OCI-M2 (cell line): Measurements from ENCODE around the gene RRBP1.
"Not testable (repeated sequence)": the region's sequence is repeated elsewhere in the genome, so short reads cannot be mapped to it uniquely, and the experiment has no call there.

ENCODE experiments used
- DNase-seq: peaks from one replicate; lab custom pipeline; 2025; ENCODE audit not compliant: unreplicated experiment; lab: John Stamatoyannopoulos, UW

RRBP1 gene

GRCh38 chr20:17664025-17664633, 17.9 kb downstream of the RRBP1 start:
- DNase-seq: no peak

DNA sequence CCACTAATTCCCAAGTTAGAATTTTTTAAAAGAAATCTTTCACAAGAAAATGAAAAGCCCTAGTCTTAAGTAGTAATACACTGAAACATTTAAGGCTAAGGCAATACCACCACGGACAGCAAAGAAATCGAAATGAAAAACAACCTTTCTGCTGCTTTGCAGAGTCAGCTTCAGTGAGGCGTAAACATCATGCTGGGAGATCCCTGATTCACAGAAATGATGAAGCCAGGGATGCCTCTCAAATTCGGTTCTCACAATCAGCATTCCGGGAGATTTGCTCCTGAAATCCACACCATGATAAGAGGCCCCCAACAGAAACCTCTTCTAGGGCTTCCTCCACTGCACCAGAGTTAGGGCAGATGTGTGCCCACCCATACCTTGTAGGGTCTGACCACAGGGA, 18.6 kb downstream of the RRBP1 start:
- no peak for DNase-seq

- DNase-seq: no peak
Observed at GRCh38 chr20:17663040-17663399, 19.0 kb downstream of the RRBP1 start.

DNA sequence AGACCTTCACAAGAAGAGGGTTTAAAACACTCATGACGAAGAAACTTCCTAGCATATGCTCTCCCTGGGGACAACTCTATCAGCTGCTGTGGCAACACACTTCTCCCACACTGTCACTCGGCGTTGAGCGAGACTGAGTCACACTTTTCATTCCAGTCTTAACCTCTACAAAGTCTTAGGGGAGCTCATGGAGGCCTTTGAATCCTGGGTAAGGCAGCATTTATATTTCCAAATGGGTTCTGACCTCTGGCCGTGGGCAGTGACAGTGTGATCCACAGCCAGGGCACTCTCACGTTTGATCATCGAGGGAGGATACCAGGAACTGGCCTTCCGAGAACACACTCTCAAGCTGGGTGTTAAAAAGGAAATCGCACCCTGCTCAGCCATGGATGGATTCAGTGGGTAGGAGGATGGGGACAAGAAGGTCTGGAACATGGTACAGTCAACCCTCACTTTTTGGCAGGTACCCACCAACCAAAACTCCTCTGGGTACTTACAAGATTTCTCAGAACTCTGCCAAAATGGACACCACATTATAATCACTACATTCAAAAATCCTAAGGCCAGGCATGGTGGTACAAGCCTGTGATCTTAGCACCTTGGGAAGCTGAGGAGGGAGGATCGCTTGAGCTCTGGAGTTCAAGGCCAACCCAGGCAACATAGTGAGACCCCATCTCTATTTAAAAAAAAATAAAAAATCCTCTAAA, 19.6 kb downstream of the RRBP1 start:
- no peak for DNase-seq

- no peak for DNase-seq
Observed at GRCh38 chr20:17661121-17661744, 20.8 kb downstream of the RRBP1 start.

GRCh38 chr20:17660667-17661066, 21.4 kb downstream of the RRBP1 start:
- DNase-seq: no peak

DNA sequence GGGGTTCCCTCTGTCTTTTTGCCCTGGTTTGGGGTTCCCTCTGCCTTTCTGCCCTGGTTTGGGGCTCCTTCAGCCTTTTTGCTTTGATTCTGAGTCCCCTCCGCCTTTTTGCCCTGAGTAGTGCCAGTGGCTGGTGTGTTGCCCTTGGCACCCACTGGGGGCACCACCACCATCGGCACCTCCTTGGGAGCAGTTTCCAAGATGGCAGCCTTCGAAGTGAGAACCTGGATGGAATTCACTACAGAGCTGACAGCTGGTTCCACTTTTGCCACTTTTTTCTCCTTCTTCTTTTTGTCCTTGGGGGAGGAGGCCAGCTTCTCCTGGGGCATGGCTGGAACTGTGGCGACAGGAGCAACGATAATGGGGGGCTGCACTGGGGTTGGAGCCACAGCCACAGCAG, 22.2 kb downstream of the RRBP1 start:
- no peak for DNase-seq

DNA sequence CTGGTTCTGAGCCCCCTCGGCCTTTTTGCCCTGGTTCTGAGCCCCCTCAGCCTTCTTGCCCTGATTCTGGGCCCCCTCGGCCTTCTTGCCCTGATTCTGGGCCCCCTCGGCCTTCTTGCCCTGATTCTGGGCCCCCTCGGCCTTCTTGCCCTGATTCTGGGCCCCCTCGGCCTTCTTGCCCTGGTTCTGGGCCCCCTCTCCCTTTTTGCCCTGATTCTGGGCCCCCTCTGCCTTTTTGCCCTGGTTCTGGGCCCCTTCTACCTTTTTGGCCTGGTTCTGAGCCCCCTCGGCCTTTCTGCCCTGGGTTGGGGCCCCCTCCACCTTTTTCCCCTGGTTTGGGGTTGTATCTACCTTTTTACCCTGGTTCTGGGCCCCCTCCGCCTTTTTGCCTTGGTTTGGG, 22.7 kb downstream of the RRBP1 start:
- not testable (repeated sequence) for DNase-seq

GRCh38 chr20:17658648-17658993, 23.4 kb downstream of the RRBP1 start:
- no peak for DNase-seq

- no peak for DNase-seq
Observed at GRCh38 chr20:17657898-17658647, 24.0 kb downstream of the RRBP1 start.

DNA sequence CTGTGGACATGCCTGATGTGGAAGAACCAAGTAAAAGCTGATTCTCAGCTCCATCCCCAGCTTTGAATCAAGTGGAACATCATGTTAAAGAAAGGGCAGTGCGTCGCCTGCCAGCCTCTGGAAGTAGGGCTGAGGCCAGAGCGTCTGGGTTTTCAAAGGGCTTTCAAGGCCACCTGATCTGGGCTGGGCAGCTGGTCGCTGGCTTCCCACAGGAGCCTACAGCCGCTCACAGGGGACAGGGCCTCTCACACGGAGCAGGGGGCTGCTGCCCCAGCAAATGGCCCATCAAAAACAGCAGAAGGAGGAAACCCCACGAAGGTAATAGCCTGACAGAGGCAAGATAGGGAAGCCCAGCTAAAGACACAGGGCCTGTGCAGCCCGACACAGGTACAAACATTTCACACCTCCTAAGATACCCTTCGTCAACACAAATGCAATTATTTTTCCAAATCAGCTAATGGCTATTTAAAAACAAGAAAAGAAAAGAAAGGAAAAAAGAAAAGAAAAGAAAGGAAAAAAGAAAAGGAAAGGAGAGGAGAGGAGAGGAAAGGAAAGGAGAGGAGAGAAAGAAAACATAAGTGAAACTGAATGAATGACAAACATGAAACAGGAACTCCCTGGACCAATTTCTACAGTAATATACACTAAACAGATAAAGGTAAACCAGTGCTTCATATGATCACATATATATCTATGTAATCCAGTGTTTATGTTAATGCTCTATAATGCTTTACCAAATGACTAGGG, 24.8 kb downstream of the RRBP1 start:
- DNase-seq: no peak

DNA sequence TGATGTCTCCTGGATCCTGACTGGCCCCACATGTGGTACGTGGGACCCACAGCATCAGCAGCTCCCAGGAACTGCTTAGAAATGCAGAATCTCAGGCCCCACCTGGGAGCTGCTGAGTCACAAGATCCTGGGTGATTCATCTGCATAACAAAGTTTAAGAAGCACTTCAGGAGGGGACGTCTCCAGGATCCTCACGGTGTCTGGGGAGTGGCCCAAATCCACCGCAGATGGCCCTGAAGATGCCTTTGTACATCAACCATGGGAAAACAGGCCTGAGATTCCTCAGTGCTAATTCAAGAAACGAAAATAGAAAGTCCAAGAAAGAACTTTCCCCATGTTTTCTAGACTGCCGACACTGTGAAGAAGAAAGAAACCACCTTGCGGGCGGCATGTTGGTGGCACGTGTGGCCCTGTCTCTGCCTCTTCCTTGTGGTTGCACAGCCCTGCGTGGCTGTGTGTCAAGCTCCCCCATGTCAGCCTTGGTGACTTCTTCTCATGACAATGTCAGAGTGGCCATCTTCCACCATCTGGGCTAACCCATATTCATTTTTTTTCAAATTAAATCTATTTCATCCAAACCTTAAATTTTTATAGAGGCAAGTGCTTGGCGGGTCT, 26.1 kb downstream of the RRBP1 start:
- no peak for DNase-seq

- DNase-seq: no peak
Observed at GRCh38 chr20:17655286-17655651, 26.8 kb downstream of the RRBP1 start.

DNA sequence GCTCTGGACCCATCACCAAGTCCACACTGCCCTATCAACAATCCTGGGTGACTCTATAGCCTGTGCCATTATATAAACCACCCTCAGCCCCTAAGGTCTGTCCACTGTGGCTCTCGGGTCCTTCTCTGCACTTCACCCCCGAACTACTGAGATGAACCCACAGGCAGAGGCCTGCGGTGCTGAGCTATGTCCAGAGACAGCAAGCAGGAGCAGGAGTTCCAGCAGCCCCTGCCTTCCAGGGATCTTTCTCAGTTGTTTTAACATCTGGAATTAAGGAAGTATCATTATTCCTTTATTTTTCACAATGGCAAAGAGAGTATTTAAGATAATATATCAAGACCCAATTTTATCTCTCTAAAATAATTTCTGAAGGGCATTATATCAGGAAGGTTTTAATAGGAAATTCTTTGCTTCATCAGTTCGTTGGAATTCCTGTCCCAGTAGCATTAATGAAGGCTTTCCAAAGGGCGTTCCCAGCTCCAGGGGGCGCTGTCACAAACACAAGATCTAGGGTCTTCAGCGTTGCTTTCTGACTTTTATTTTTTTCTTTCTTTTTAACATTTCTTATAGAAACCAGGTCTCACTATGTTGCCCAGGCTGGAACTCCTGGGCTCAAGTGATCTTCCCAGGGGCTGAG, 27.3 kb downstream of the RRBP1 start:
- DNase-seq: no peak

GRCh38 chr20:17653835-17654648, 28.0 kb downstream of the RRBP1 start:
- no peak for DNase-seq

GRCh38 chr20:17652411-17652810, 29.6 kb downstream of the RRBP1 start:
- no peak for DNase-seq

- DNase-seq: no peak
Observed at GRCh38 chr20:17651760-17652388, 30.2 kb downstream of the RRBP1 start.

DNA sequence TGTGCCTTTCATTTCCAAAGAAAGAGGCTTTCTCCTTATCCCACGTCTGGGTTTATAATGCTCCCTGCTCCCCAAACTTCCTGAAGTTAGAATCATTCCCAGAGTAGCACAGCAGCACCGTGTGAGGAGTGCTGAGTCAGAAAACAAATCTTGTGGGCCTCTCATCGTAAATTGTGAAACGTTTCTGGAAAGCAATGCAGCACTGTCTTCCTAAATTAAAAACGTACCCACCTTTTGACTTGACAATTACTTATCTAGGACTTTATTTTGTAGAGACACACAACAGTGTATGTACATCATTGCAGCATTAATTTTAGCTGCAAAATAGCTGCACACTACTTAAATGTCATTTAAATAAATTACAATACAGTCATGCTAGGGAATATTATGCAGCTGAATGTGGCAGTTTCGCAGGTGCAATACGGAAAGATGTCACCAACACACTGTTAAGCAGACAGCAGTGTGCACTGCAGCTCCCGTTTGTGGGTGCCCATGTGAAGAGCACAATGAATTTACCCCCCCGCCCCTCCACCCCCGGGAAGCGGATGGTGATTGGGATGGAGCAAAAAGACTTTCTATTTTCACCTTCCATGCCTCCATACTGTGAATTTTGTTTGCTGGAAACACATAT, 30.8 kb downstream of the RRBP1 start:
- DNase-seq: no peak
